GM19035 (cell line): ENCODE results near the gene SRRM3.
"Not testable (repeated sequence)": the region's sequence is repeated elsewhere in the genome, so short reads cannot be mapped to it uniquely, and the experiment has no call there.

Experiments
- ATAC-seq: cut with Tn5 transposase; IDR thresholded peaks from one replicate; pipeline ENCODE4 v1.9.1; 2021; ENCODE audit not compliant: unreplicated experiment

Gene SRRM3

GRCh38 chr7:76310102-76310957 is 108.6 kb downstream of the SRRM3 start:
- ATAC-seq: no peak

GRCh38 chr7:76311838-76312237 is 110.1 kb downstream of the SRRM3 start:
- not testable (repeated sequence) for ATAC-seq

- ATAC-seq: no peak
These were observed 112.5 kb downstream of the SRRM3 start for GRCh38 chr7:76314042-76314721.

GRCh38 chr7:76314740-76315139 is 113.0 kb downstream of the SRRM3 start:
- not testable (repeated sequence) for ATAC-seq

- ATAC-seq: no peak
These were observed 113.7 kb downstream of the SRRM3 start for GRCh38 chr7:76315364-76315763.

GRCh38 chr7:76316984-76317781 is 115.5 kb downstream of the SRRM3 start:
- no peak for ATAC-seq

- peak; percentile 87 for ATAC-seq
These were observed 116.2 kb downstream of the SRRM3 start for GRCh38 chr7:76317782-76318487.

- ATAC-seq: peak; percentile 48
These were observed 117.0 kb downstream of the SRRM3 start for GRCh38 chr7:76318488-76319353.

- no peak for ATAC-seq
These were observed 123.4 kb downstream of the SRRM3 start for GRCh38 chr7:76325092-76325491.

- no peak for ATAC-seq
These were observed 124.1 kb downstream of the SRRM3 start for GRCh38 chr7:76325811-76326210.

GRCh38 chr7:76326646-76327233 is 125.0 kb downstream of the SRRM3 start:
- no peak for ATAC-seq

- no peak for ATAC-seq
These were observed 125.9 kb downstream of the SRRM3 start for GRCh38 chr7:76327610-76328009.

GRCh38 chr7:76328389-76328788 is 126.7 kb downstream of the SRRM3 start:
- no peak for ATAC-seq

GRCh38 chr7:76329479-76329878 is 127.8 kb downstream of the SRRM3 start:
- ATAC-seq: no peak

- no peak for ATAC-seq
These were observed 128.6 kb downstream of the SRRM3 start for GRCh38 chr7:76330261-76330660.

- no peak for ATAC-seq
These were observed 129.0 kb downstream of the SRRM3 start for GRCh38 chr7:76330673-76331072.

- no peak for ATAC-seq
These were observed 130.4 kb downstream of the SRRM3 start for GRCh38 chr7:76332078-76332477.

GRCh38 chr7:76333511-76334101 is 131.9 kb downstream of the SRRM3 start:
- ATAC-seq: no peak

GRCh38 chr7:76334320-76334967 is 132.7 kb downstream of the SRRM3 start:
- no peak for ATAC-seq
